GM19351 (cell line): ENCODE data around the gene VGLL4.

Experiments
- ATAC-seq: cut with Tn5 transposase; IDR thresholded peaks from one replicate; pipeline ENCODE4 v1.9.1; 2021; ENCODE audit warnings: mild to moderate bottlenecking, moderate library complexity; ENCODE audit not compliant: unreplicated experiment

The VGLL4 gene

GRCh38 chr3:11567516-11568467, 75.9 kb downstream of the VGLL4 start:
- ATAC-seq: no peak

DNA sequence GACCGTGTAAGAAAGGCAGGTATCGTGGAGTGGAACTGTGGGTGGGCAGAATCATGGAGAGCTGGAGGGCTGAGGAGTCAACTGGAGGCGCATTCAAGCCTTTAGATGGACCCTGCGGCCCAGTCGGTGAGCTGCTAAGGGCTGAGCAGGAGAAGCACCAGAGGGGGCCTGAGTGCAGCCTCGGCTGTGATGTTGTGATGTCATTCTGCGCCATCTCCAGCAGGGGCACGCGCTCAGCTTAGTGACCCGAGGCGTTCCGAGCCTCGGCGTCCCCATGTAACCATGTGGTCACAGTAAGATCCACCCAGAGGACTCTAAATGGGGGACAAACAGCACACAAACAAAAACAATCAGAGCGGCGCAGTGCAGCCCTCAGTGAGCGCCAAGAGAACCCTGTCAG, 76.8 kb downstream of the VGLL4 start:
- ATAC-seq: no peak

DNA sequence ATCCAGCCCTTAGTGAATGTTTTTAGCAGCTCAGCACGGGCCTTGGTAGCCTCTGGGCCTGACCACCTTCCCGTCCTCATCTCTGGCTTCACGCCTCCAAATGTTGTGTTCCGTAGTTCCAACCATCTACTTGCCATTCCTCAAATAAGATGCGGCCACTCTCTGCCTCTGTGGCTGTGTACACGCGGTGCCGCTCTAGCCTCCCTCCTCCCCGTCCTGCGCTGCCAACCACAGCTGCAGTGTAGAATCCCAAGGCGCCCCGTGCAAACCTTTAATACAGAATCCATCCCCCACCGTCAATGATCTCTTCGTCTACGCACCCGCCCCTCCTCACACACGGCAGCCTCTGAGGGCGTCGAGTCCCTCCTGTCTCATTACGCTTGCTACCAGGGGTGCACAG, 77.2 kb downstream of the VGLL4 start:
- ATAC-seq: no peak

DNA sequence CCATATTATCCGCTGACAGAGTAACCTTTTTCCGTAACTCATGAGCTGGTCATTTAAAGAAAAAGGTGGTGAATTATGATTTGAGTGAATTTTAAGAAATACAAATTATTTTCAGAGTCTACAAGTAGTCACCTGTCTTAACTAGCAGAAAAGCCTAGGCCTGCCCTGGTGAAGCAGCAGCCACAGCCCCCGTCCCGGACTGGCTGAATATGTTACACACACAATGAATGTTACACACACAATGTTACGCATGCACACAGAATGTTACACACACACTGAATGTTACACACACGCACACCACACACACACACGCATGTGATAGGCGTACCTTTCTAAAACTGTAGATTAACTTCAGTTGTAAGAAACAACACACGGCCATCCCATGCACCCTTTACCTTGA, 77.8 kb downstream of the VGLL4 start:
- no peak for ATAC-seq

DNA sequence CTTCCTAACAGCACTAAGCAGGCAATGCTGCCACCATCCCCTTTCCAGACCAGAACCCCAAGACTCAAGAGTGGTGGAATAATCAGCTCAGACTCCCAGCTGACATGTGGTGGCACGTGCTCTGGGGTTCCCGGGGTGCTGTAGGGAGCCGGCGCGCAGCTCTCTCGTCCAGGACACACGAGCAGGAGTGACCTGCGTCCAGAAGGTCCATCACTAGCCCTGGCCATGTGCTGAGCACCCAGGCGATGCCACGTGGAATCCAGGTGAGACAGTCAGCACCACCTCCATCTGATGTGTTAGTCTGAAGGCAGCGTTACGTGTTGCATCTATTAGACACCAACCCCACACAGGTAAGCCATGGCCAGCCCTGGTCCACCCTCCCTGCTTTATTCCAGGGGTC, 78.2 kb downstream of the VGLL4 start:
- ATAC-seq: no peak

GRCh38 chr3:11565072-11565471, 78.6 kb downstream of the VGLL4 start:
- no peak for ATAC-seq

DNA sequence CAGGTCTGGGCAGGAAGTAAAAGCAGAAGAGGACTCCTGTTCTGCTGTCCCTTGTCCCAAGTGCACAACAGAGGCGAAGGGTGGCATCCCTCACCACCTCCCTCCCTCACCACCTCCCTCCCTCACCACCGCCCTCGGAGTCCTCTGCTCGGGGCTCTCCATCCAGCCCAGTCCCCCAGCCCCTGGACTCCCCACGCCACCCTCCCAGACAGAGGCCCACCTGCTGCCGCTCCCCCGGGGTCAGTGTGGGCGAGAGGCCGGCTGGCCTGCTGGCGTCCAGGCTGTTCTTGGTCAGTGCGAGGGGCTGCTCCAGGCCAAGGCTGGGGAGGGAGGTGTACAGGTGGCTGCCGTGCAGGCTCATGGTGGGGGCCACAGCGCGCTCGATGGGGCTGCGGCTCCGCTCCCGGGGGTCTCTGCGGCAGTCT, 79.1 kb downstream of the VGLL4 start:
- ATAC-seq: no peak

- no peak for ATAC-seq
These were observed 79.9 kb downstream of the VGLL4 start for GRCh38 chr3:11563865-11564185.

DNA sequence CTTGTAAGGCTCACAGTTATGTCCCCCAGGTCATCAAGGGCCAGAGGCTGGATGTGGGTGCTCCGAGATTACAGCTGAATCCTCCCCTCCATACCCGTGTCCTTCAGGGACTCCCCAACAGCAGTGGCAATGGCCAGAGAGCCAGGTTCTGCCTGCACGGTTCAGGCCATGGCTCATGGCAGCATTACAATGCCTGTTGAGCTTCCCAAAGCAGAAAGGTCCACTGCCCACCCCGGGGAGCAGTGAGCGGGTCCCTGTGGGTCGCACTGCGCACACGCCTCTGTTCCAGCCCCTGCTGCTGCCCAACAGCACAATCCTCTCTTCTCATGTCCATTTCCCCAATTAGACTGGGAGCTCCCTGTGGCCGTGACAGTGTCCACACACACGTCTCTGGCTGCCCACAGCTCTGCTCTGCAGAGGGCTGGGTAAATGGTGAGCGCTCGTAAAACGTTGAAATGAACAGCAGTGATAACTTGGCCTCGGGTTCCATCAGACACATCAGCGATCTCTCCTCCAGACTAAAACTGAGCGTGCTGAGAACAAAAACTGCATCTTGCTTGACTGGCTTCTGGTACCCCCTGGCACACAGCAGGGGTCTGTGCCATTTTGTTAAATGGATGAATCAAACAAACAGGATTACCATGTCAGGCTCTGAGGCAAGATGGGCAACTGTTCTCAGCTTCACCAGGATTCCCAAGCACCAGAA, 80.4 kb downstream of the VGLL4 start:
- no peak for ATAC-seq

- ATAC-seq: no peak
These were observed 81.3 kb downstream of the VGLL4 start for GRCh38 chr3:11562277-11562881.

DNA sequence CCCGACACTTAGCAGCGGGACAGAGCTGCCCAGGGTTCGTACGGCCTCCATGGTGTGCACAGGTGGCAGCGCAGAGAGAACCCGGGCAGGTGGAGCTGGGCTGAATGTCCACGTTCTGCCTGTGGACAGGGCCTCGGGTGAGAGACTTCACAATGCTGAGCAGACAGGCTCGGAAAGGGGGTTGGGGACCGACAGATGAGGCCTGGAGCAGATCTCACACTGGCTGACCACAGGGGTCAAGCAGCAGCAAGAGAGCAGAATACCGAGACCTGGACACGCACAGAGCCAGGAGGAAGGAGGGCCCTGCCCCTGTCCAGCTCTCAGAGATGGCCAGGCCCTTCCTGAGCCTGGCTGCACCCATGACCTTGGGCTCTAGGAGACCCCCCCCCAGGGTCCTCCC, 83.0 kb downstream of the VGLL4 start:
- no peak for ATAC-seq

DNA sequence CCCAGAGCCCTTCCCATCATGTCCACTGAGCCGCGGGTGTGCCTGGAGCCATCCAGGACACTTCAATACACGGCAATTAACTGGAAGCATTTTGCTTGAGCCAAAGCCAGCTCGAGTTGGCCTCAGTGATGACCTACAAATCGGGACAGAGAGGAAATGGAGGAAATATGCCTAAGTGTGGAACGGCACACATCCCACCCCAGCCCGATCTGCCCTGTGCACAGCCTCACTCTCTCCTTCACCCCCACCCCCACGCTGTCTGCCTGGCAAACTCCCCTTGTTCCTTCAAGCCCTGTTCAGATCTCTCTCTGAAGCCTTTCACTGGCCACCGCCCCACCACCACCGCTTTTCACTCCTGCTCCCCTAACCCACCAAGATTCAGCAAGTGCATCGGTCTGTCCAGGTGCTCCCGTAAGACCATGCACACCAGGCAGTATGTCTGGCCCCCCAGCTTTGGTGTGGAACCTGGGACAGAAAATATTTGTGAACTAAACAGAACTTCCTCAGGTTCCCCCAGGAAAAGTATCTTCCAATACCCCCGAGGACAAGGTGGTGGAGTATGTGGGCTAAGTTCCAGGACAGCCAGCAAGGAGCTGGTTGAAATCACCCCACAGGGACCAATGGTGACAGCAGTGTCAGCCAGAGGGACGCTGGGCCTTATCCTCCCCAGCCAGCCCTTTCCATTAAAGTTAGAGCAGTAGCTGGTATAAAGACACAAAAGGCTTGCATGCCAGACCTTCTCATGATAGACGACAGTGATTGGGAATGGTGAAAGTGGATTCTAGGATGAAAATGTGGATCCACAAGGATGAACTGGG, 83.7 kb downstream of the VGLL4 start:
- ATAC-seq: no peak

DNA sequence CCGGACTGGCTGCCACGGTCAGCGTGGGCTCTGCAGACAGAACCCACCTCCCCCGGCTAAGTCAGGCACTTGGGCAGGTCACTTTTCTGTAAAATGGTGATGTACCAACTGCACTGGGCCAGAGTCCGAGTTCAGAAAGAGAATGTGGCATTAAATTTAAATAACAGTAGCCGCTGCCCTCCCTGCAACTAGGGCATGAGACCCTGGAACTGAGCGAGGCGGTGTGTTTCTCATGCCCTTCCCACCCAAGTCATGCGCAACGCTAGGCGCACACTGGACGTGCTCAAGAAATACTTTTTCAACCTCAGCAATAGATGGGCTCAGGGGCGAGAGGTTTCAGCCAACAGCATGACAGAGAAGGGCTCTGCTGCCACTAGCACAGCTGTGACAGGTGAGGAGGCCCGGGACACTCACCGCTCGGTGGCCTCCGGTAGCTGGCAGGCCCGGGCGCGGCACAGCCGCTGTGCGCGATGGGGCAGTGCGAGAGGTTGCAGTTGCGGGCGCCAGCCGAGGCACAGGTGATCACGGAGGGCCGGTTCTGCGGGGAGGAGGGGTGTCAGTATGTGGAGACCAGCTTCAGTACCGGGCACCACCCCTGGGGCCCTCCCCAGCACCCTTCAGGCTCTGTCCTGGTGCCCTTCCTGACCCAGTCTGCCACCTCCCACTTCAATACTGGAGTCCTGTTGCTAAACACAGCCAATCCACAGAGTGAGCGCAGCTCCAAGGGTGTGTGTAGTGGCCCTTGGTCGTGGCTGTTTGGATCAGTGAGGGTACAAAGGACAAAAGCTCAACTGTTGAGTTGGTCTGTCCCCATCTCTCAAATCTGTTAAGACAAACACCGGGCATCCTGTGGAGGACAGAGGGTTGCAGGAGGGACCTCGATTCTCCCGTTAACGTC, 84.5 kb downstream of the VGLL4 start:
- ATAC-seq: no peak

GRCh38 chr3:11558411-11558903, 85.3 kb downstream of the VGLL4 start:
- ATAC-seq: no peak

GRCh38 chr3:11558002-11558401, 85.7 kb downstream of the VGLL4 start:
- ATAC-seq: no peak

- ATAC-seq: no peak
These were observed 86.7 kb downstream of the VGLL4 start for GRCh38 chr3:11556851-11557644.

GRCh38 chr3:11555881-11556633, 87.7 kb downstream of the VGLL4 start:
- no peak for ATAC-seq

DNA sequence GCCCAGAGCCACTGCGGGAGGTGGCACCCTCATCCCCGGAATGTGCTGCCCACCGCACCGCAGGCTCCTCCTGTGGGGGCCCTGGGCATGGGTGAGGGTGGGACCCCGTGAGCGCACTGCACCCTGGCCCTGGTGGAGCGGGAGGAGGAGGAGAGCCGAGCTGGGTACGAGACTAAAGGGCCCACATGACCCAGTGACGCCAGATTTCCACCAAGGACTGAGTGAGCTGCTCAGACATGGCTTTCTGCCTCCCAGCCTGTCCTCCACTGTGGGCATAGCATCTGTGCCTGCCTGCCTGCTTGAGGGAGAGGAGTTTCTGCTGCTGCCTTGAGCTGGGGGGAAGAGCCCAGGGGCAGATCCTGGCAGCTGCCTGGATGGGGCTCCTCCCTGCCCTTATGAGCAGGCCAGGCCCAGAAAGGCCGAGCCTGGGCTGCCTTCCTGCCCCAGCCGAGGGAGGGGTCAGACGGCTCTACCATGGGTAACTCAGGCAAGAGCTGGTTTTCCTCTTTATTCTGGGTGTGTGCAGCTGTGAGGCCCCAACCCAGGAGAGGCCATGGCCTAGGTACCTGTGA, 88.4 kb downstream of the VGLL4 start:
- ATAC-seq: no peak
